GM12892 (cell line): ENCODE results near the gene CABLES1.
"Not testable (repeated sequence)": the region's sequence is repeated elsewhere in the genome, so short reads cannot be mapped to it uniquely, and the experiment has no call there.

Experiments
- DNase-seq: peaks from one replicate; pipeline ENCODE4 v3.0.0; 2011; ENCODE audit not compliant: insufficient read length
- FAIRE-seq: peaks from 2 replicates; lab custom pipeline; 2011; peaks lifted over from hg19 to GRCh38; lab: Jason Lieb, UNC
- POLR2A ChIP-seq: IDR thresholded peaks from 2 replicates; pipeline ENCODE4 v1.6.1; 2011; ENCODE audit warnings: low read depth, low read length, control low read depth
- POLR2AphosphoS5 ChIP-seq: IDR thresholded peaks from 2 replicates; pipeline ENCODE4 v1.6.1; 2011; ENCODE audit warnings: low read depth, low read length, control low read depth
- TAF1 ChIP-seq: IDR thresholded peaks from 2 replicates; pipeline ENCODE4 v1.6.1; 2011; ENCODE audit warnings: low read depth, mild to moderate bottlenecking, control low read depth, low read length, borderline replicate concordance

The CABLES1 gene

DNA sequence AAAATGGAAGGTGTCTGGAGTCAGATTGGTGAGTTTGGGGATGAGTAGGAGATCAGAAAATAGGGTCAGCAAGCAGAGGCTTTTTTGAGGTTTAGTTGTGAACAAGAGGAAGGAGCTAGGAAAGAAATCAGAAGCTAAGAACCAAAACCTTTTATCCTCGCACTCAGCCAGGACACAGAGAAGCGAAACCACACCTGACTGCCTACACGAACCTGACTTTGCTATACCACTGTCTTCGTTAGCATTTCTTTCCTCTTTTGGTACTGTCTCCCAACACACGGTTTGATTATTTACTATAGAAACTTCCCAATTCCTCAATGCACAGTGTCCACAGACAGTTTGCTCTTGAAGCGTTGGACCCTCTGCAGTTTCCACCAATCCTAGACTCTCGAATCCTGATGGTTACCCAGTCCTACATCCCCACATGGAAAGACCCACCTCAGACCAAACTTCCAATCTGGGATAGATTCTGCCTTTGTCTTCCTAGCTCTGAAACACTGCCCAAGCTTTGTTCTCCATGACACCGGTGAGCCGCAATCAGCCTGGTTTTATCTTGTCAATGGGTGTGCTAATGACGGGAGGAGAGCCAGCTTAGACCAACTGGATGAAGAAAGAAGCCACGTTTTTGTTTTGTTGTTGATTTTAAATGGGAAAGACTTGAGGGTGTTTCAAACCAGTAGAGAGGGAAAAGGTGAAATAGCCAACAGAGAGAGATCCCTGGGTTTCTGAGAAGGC lies 137.4 kb downstream of the CABLES1 start:
- DNase-seq (no peak), FAIRE-seq (no peak)
- TF ChIP-seq TAF1 (no peak), POLR2AphosphoS5 (no peak), POLR2A (no peak)

DNA sequence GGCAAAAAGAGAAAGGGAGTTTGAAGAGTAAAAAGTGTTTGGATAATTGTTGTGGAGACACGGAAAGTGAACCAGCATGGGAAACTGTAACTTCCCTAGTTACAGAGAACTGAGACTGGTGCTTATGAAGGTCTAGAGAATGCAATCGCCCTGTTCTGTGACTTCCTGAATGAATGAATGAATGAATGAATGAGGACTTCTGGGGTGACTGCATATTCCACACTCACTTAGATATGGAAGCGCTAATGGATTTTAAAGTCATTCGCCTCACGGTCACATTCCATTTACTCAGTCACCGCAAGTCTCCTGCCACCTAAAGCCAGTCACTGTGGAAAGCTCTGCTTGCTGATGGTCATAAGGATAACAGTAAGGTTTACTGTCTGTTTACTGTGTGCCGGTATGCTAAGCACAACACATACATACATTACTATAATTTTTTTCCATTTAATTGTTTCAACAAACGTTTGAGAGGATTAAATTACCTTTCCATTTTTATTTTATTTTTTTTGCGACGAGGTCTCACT lies 138.2 kb downstream of the CABLES1 start:
- TF ChIP-seq POLR2A: no peak
- TF ChIP-seq TAF1: no peak
- TF ChIP-seq POLR2AphosphoS5: no peak
- no peak for DNase-seq
- no peak for FAIRE-seq

DNA sequence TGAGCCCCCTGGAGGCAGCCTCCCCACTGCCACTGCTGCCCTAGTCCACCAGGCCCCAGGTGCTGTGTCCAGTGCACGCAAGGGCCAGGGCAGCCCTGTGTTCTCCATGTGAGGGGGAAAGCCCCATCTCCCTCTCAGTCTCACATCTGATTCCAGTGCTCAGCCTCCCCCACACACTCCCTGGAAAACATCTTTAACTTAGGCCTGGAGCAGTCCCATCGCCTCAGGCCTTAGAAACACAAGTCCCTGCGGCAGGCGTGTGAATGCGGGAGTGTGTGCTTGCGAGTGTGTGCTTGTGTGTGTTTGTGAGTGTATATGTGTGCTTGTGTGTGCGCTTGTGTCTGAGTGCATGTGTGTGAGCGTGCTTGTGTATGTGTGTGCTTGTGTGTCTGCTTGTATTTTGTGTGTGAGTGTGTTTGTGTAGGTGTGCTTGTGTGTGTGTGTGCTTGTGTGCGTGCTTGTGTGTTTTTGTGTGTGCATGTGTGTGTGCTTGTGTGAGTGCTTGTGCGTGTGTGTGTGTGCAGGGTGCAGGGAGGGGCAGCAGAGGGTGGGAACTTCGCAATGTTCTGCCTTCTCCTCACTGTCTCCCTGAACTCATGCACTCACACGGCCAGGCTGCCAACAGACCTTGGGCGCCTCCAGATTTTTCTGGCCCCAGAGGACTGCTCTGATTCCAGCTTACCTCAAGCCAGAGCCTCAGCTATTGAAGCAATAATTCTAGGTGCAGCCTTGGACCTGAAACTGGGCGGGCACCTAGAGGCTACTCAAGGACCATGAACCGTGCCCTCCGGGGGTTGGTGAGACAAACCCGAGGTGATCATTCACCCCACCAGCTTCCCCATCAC lies 139.6 kb downstream of the CABLES1 start:
- DNase-seq (no peak), FAIRE-seq (no peak)
- no peak for TF ChIP-seq TAF1
- TF ChIP-seq POLR2A: no peak
- TF ChIP-seq POLR2AphosphoS5: no peak

DNA sequence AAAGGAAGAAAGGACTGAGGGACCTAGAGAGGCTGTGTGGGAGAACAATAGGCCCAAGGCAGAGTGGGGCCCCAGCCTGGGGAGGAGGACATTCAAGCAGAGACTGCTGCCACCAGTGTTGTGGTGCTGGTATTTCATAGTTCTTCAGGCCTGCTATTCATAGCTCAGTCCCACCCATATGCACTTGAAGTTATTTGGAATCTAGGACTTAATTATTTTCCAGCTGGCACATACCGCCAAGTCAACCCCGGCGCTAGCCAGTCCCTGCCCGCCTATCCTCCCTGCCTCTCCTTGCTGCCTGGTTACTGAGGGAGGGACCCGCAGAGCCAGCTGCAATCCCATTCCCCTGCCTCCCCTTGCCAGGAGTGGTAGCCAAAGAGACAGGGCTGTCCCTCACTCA lies 141.2 kb downstream of the CABLES1 start:
- FAIRE-seq (no peak), DNase-seq (no peak)
- TF ChIP-seq POLR2AphosphoS5 (no peak), TAF1 (no peak), POLR2A (no peak)

DNA sequence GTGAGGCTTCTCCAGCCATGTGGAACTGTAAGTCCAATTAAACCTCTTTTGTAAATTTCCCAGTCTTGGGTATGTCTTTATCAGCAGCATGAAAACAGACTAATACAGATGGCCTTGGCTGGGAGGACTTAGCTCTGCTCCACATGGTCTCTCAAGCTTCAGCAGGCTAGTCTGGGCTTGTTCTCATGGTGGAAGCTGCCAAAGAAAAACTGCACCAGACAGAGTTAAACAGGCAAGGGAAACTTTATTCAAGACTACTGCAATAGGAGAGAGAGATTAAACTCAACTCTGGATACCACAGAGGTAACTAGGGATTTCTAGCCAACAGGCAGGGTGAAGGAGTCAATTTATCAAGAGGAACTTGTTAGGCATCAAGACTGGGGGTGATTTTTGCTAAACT lies 142.1 kb downstream of the CABLES1 start:
- FAIRE-seq: no peak
- no peak for TF ChIP-seq TAF1
- no peak for TF ChIP-seq POLR2A
- TF ChIP-seq POLR2AphosphoS5: no peak
- no peak for DNase-seq

DNA sequence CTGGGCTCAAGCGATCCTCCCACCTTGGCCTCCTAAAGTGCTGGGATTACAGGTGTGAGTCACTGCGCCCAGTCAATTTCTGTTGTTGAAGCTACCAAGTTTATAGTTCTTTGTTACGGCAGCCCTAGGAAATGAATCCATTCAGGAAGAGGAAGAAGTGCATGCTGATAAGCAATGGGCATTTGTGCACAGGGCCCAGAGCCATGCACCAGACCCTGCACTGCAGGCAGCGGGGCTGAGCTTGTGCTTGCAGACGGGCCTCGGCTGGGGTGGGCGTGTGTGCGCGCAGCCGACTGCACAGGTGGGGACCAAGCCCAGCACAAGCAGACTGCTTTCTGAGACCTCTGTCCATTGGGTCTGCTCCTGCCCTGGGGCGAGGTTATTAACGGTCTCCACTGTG lies 144.6 kb downstream of the CABLES1 start:
- DNase-seq: no peak
- FAIRE-seq: no peak
- no peak for TF ChIP-seq TAF1
- TF ChIP-seq POLR2AphosphoS5: no peak
- TF ChIP-seq POLR2A: no peak

DNA sequence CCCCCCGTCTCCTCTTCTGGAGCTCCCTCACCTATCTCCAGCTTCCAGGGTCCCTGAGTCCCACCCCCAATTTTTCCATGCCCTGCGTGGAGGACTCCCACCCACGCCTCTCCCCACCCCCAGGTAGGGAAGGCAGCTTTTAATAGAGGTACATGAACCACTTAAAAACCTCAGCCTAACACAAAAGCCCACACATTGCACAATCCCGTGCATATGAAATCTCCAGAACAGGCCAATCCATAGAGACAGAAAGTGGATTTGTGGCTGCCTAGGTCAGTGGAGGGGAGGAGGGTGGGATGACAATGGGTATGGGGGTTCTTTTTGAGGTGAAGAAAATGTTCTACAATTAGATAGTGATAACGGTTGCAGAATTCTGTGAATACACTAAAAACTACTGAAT lies 145.6 kb downstream of the CABLES1 start:
- FAIRE-seq: no peak
- DNase-seq: no peak
- TF ChIP-seq TAF1 (no peak), POLR2A (no peak), POLR2AphosphoS5 (no peak)

DNA sequence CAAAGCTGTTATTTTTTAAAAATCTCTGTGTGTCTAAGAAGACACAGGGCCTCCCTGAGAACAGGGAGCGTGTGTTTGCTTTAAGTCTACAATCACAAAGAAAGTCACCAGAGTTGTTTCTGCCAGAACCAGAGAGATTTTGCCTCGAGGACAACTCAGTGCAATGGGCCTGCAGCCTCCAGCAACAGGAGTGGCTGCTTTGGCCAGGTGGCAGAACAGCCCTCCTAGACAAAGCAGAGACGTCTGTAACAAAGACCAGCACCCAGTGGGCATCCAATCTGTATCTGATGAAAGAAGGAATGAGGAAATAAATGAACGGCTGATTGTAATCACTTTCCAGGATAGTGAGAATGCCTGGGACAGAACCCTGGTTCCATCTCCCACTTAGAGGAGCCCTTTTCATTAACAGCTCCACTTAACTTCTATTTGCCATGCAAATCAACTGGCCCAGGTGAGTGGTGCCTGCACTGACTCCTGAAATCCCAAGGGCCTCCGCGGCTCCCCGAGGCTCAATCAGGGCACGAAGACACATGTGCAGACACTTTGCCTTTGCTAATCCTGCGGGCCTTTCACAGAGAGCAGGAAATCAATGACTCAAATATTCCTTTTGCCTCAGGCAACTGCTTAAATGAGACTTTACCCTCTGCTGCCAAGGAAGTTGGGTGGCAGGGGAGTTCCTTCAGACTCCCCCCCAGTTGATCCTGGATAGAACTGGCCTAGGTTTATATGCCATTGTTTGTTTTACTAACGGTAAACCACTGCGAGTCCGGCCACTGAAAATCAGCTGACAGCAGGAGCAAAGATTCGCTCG lies 146.5 kb downstream of the CABLES1 start:
- TF ChIP-seq TAF1: no peak
- TF ChIP-seq POLR2AphosphoS5: no peak
- no peak for TF ChIP-seq POLR2A
- no peak for FAIRE-seq

DNA sequence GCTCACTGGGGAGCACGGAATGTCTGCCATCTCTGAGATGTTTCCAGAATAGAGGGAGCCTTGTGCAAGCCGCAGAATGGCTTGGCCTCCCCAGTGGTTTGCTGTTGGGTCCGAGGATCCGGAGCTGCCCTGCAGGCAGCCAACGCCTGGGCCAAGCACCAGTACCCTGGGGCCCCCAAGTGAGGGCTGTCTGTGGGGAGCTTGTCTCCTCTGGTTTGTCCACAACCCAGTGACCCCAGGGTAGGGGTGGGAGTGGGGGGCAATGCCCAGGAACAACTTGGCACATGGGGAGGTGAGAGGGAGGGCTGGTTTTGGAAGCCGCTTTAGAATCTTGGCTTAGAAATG lies 147.1 kb downstream of the CABLES1 start:
- no peak for DNase-seq
- TF ChIP-seq POLR2AphosphoS5 (no peak), POLR2A (no peak), TAF1 (no peak)
- no peak for FAIRE-seq

More for the DNA sequence above, 146.5 kb downstream of the CABLES1 start:
- DNase-seq: no peak

DNA sequence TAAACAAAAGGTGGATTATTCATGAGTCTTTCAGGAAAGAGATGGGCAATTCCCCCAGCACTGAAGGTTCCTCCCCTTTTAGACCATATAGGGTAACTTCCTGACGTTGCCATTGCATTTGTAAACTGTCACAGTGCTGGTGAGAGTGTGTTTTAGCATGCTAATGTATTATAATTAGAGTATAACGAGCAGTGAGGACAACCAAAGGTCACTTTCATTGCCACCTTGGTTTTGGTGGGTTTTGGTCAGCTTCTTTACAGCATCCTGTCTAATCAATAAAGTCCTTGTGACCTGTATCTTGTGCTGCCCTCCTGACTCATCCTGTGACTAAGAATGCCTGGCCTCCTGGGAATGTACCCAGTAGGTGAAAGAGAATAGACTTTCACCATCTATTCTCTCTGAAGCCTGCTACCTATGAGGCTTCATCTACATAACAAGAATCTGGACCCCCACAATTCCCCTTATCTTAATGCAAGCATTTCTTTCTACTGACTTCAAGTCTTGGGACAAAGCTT lies 148.7 kb downstream of the CABLES1 start:
- DNase-seq (no peak), FAIRE-seq (peak; percentile 80)

DNA sequence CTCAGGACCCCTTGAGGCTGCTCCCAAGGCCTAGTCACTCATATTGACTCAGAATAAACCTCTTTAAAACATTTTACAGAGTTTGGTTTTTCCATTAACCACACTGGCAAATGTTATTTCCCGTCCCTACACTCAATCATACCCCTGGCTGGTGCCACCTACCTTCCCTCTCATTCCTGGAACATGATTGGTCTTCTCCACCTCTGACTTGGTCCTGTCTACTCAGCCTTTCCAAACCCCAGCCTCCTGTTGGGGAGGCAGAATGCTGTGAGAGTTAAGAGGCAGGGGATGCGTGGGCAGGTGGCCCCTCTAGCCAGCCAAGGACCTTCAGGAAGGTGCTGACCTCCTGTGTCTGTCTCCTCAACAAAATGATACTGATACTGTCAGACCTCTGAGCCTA lies 149.3 kb downstream of the CABLES1 start:
- DNase-seq (no peak), FAIRE-seq (no peak)
- TF ChIP-seq POLR2A (no peak), POLR2AphosphoS5 (no peak), TAF1 (no peak)

More for the DNA sequence above, 148.7 kb downstream of the CABLES1 start:
- TF ChIP-seq POLR2AphosphoS5 (no peak), POLR2A (no peak)

DNA sequence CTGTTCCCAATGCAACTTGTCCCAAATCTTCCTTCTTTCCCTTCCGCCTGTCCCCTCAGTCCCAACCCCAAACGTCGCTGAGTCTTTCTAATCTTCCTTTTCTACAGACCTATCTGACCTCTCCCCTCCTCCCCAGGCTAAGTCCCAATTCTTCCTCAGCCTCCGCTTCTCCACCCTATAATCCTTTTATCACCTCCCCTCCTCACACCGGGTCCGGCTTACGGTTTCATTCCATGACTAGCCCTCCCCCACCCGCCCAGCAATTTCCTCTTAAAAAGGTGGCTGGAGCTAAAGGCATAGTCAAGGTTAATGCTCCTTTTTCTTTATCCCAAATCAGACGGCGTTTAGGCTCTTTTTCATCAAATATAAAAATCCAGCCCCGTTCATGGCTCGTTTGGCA lies 150.3 kb downstream of the CABLES1 start:
- DNase-seq, FAIRE-seq: not testable (repeated sequence)
